GM18868 (cell line): ENCODE data around the gene COL28A1.
"Not testable (repeated sequence)": the region's sequence is repeated elsewhere in the genome, so short reads cannot be mapped to it uniquely, and the experiment has no call there.

Source experiments
- ATAC-seq: cut with Tn5 transposase; IDR thresholded peaks from one replicate; pipeline ENCODE4 v1.9.1; 2021; ENCODE audit warnings: mild to moderate bottlenecking, moderate library complexity; ENCODE audit not compliant: unreplicated experiment

The COL28A1 gene

DNA sequence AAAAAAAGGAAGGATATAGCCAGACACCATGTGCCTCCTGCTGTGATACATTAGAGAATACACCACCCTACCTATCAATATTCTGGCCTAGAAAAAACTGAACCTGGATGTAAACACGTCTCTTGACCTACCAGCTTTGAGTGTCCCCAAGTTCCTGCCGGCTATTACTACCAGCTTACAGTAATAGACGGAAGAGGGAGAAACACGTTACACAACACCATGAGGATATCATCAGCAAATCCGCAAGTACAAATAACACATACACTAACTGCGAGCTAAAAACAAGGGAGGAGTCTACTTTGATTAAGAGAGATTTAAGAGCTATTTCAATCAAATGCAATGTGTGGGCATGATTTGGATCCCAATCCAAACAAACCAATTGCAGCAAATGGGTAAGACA, 113.0 kb downstream of the COL28A1 start:
- ATAC-seq = no peak

- ATAC-seq = no peak
Observed at GRCh38 chr7:7421826-7422225, 113.8 kb downstream of the COL28A1 start.

DNA sequence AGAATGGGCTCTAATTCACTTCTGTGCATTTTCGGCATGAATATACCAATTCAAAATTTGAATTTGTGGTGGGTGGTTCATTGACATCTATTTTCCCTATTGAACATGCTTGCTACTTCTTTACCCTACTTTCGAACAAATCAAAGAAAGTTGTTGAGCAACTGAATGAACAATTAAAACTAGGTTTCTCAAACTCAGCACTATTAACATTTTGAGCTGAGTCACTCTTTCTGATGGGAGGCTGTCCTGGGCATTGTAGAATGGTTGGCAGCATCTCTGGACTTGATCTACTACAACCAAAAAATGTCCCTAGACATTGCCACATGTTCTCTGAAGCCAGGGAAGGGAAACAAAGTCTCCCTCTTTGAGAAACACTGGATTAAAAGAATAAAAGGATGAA, 116.7 kb downstream of the COL28A1 start:
- ATAC-seq = no peak

DNA sequence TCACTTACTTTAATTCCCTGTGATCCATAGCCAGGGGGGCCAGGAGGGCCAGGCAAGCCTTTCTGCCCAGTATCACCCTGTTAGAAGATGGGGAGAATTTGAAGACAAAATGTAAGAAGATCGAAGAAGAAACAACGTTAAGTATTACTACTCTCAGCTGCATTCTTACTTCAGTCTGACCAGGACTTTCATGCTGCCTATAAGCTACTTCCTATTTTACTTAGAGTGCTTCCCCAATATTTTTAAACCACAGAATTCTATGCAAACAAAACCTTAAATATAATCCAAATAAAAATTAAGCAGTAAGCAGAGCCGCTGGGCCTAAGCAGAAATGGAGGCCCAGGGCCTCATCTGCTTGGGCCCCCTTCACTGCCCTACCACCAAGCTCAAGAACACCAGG, 117.8 kb downstream of the COL28A1 start:
- ATAC-seq = no peak

- no peak for ATAC-seq
Observed at GRCh38 chr7:7417414-7417813, 118.3 kb downstream of the COL28A1 start.

- ATAC-seq = no peak
Observed at GRCh38 chr7:7416031-7416858, 119.4 kb downstream of the COL28A1 start.

GRCh38 chr7:7414791-7415603, 120.7 kb downstream of the COL28A1 start:
- no peak for ATAC-seq

DNA sequence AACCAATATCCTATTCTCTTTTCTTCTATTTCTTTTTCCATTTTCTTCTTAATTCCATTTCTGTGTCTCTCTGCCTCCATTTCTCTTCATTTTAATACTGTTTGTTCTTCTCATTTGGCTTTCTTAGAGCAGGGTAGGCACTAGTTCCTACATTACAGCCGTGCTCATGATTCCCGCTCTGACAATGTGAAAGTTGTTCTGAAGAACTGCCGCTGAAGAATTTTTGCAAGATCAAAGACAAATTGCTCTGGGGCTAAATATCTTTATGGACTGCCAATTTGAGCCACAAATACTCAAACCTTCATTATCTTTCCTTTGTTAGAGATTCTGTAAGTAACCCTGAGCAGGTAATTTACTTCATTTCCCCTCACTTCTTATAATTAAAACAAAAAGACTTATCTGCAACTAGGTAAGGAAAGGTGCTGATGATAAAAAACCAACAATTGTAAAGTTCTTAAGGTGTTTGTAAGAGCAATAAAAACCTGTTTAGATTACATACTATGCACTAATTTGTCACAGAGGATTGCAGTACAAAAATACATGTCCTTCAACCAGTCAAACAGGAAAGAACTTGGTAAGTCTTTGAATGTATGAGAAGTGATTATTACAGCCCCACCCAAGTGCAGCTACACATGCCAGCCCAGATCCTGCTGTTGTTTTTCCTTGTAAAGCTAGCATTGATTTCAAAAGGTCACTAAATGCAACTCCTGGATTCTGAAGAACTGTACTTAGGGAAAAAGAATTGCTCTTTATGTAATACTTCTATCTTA, 127.5 kb downstream of the COL28A1 start:
- no peak for ATAC-seq

- no peak for ATAC-seq
Observed at GRCh38 chr7:7405461-7405860, 130.2 kb downstream of the COL28A1 start.

DNA sequence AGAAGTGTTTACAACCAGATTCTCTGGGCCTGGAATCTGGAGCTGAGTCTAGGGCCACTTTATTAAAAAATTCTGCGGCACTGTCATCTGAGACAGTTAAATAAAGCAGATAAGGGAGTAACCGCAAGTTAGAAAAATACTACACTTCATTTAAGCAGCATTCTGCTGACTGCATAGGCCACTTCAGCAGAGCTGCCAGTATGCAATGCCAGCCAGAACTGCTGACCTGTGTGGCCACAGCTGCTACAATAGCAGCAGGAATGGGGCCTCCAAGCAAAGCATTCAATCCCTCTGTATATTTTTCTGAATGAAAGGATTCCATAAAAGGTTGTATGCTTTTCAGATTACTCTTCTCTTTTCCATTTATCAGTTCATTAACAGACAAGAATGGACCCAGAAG, 136.0 kb downstream of the COL28A1 start:
- ATAC-seq = no peak

- no peak for ATAC-seq
Observed at GRCh38 chr7:7395785-7396184, 139.9 kb downstream of the COL28A1 start.

GRCh38 chr7:7388164-7388563, 147.5 kb downstream of the COL28A1 start:
- not testable (repeated sequence) for ATAC-seq

DNA sequence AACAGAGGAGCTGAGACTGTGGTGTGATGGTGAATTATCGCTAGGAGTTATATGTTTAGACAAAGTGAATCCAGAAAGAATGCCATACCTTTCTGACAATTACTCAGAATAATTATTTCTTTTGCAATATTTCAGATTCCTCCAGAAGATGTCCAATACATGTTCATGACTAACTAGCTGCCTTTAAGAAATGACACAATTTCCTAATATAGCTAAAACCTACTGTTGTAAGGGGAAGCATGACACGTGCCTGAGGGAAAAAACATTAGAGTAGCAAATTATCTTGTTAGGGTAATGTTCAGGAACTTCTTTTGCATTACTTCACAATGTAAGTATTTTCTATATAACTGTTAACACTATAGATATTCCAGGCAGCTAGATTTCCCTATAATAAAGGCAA, 150.3 kb downstream of the COL28A1 start:
- ATAC-seq = no peak

DNA sequence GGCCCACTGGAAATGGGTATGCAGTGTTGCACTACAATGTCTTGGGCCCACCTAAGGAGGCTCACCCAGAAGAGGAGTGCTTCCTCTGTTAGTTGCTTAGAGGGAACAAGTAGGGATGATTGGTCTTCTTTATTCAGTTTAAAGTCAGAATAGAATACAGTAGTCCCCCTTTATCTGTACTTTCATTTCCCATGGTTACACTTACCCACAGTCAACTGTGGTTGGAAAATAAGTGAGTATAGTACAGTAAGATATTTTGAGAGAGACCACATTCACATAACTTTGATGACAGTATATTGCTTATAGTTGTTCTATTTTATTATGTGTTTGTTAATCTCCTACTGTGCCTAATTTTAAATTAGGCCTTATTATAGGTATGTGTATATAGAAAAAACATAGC, 151.4 kb downstream of the COL28A1 start:
- ATAC-seq = no peak

- no peak for ATAC-seq
Observed at GRCh38 chr7:7375538-7375937, 160.1 kb downstream of the COL28A1 start.

DNA sequence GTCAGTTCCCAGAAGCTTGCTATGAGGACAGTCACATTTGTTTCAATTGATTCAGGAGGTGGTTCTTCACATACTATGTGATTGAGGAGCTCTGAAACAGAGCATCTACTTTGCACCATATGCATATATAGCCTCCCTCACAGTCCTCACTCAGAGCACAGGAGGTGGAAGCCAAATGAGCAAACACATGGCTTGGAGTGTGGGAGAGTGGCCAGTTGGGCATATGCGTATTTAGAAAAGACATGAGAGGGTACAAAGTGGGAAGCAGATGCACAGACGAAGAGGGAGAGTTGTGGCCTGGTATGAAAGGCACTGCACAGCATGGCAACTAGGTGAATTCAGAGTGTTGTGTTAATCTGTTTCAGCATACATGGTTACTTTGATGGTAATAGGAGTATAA, 165.6 kb downstream of the COL28A1 start:
- no peak for ATAC-seq

GRCh38 chr7:7369134-7369533, 166.5 kb downstream of the COL28A1 start:
- no peak for ATAC-seq

DNA sequence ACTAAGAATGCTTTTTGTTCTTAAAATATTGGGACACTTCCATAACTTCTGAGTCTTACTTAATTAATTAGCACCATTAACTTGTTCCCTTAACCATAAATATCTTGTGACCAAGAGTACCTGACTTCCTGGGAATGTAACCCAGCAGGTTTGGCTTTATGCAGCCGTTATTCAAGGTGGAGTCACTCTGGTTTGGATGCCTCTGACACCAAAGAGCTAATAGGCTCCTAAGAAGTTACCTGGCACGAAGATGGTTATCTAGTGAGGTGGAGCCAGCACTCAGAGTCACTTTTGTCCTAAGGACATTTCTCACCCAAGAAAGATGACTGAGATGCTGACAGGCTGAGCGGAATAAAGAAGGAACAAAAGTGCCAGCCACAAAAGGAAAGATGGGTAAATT, 181.0 kb downstream of the COL28A1 start:
- no peak for ATAC-seq

GRCh38 chr7:7352845-7353244, 182.8 kb downstream of the COL28A1 start:
- no peak for ATAC-seq

DNA sequence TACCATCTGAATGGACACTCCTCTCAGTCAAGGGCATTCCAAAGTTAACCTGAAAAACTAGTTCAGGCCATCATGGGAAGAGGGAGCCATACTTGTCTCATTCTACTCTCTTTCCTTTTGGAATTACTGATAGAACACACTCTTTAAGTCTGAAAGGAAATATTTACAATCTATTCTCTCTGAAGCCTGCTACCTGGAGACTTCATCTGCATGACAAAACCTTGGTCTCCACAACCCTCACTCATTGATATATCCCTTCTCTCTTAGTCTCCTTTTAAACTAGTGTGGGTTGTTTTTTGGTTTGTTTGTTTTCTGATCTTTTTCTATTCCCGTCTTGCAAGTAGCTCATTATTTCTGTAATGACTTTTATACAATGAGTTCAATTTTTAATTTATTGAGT, 183.8 kb downstream of the COL28A1 start:
- no peak for ATAC-seq

DNA sequence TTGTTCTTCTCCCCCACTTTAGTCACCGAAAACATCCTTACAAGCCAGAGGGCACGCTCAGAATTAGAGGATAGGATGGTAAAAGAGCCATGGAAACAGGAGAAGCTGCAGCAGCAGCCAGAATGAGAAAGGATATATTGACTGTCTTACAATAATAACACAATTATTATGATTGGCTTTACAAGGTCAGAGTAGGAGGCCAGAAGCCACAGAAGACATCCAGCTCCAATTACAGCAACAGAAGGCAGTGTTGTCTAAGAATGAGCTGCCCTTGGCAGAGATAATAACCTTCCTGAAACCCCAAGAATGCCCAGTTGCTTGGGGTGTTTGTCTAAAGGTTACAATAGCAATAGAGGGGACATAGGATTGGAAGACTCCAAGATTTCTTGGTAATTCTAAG, 184.5 kb downstream of the COL28A1 start:
- ATAC-seq = no peak
